Astrocyte (in vitro differentiated cells and primary cell): ENCODE data around the gene CCDC85B. TPM values are rescaled to one million over a fixed set of nuclear protein-coding genes. Genes with fewer than 3 reads are reported as not detected.
A peak's percentile ranks its signal among the peaks of the same experiment; 100 is the strongest.

Source experiments
- DNase-seq: peaks from one replicate; pipeline ENCODE4 v3.0.0-alpha.2; 2010; ENCODE audit warnings: low read depth
- FAIRE-seq: peaks from 2 replicates; lab custom pipeline; 2011; peaks lifted over from hg19 to GRCh38; lab: Jason Lieb, UNC
- H2AFZ ChIP-seq: 2 replicates; pipeline ENCODE4 v1.6.0; 2012; ENCODE audit warnings: low read depth, low read length, inconsistent platforms
- H3K27ac ChIP-seq: 2 replicates; pipeline ENCODE4 v1.5.1; 2011; ENCODE audit warnings: low read depth, low read length, inconsistent platforms
- H3K27me3 ChIP-seq: 2 replicates; pipeline ENCODE4 v1.6.0; 2011; ENCODE audit warnings: low read length, inconsistent platforms; ENCODE audit not compliant: insufficient read depth
- H3K36me3 ChIP-seq: 2 replicates; pipeline ENCODE4 v1.5.1; 2011; ENCODE audit warnings: low read length, inconsistent platforms; ENCODE audit not compliant: insufficient read depth
- H3K4me1 ChIP-seq: 2 replicates; pipeline ENCODE4 v1.5.1; 2011; ENCODE audit warnings: low read length, inconsistent platforms; ENCODE audit not compliant: insufficient read depth
- H3K4me2 ChIP-seq: 2 replicates; pipeline ENCODE4 v1.6.0; 2012; ENCODE audit warnings: low read length, inconsistent platforms
- H3K4me3 ChIP-seq: 2 replicates; pipeline ENCODE4 v1.5.1; 2011; ENCODE audit warnings: low read depth, mild to moderate bottlenecking, low read length, inconsistent platforms; ENCODE audit not compliant: insufficient read depth
- H3K79me2 ChIP-seq: 2 replicates; pipeline ENCODE4 v1.6.0; 2012; ENCODE audit warnings: mild to moderate bottlenecking, low read length, inconsistent platforms; ENCODE audit not compliant: insufficient read depth
- H3K9ac ChIP-seq: 2 replicates; pipeline ENCODE4 v1.6.0; 2012; ENCODE audit warnings: mild to moderate bottlenecking, low read length, inconsistent platforms
- H3K9me3 ChIP-seq: 2 replicates; pipeline ENCODE4 v1.5.1; 2012; ENCODE audit warnings: low read depth, mild to moderate bottlenecking, low read length, inconsistent platforms; ENCODE audit not compliant: insufficient read depth
- H4K20me1 ChIP-seq: 2 replicates; pipeline ENCODE4 v1.6.0; 2012; ENCODE audit warnings: low read length, inconsistent platforms; ENCODE audit not compliant: insufficient read depth
- H3K27ac Mint-ChIP-seq: one replicate; pipeline ENCODE4 v1.8.0; 2021; ENCODE audit warnings: mild to moderate bottlenecking, mixed read lengths; ENCODE audit not compliant: unreplicated experiment
- H3K27me3 Mint-ChIP-seq: one replicate; pipeline ENCODE4 v1.8.0; 2021; ENCODE audit warnings: low read depth, mixed read lengths; ENCODE audit not compliant: unreplicated experiment
- H3K36me3 Mint-ChIP-seq: one replicate; pipeline ENCODE4 v1.8.0; 2021; ENCODE audit warnings: low read depth, mixed read lengths; ENCODE audit not compliant: unreplicated experiment
- H3K4me1 Mint-ChIP-seq: one replicate; pipeline ENCODE4 v1.8.0; 2021; ENCODE audit warnings: low read depth, mixed read lengths; ENCODE audit not compliant: unreplicated experiment
- H3K4me3 Mint-ChIP-seq: one replicate; pipeline ENCODE4 v1.8.0; 2021; ENCODE audit warnings: mild to moderate bottlenecking, moderate library complexity, mixed read lengths; ENCODE audit not compliant: unreplicated experiment
- H3K9me3 Mint-ChIP-seq: one replicate; pipeline ENCODE4 v1.8.0; 2021; ENCODE audit warnings: mild to moderate bottlenecking, mixed read lengths; ENCODE audit not compliant: unreplicated experiment
- EZH2 ChIP-seq: IDR thresholded peaks from 2 replicates; pipeline ENCODE4 v1.6.1; 2012; ENCODE audit warnings: mild to moderate bottlenecking, low read length, inconsistent platforms; ENCODE audit not compliant: insufficient read depth
- total RNA-seq: library from RNA; stranded (reverse); gene quantifications from 2 replicates; pipeline ENCODE4 v1.2.1, GENCODE V29; 2021
- TF ChIP-seq, protein P1 (sequence below): IDR thresholded peaks from 2 replicates; pipeline ENCODE4 v1.5.1; 2011; ENCODE audit warnings: low read depth, mild to moderate bottlenecking, inconsistent platforms, low read length, moderate library complexity; ENCODE audit not compliant: insufficient read depth

Gene CCDC85B
- total RNA-seq, 1 donor from 2014 or later = 31.4 TPM

DNA sequence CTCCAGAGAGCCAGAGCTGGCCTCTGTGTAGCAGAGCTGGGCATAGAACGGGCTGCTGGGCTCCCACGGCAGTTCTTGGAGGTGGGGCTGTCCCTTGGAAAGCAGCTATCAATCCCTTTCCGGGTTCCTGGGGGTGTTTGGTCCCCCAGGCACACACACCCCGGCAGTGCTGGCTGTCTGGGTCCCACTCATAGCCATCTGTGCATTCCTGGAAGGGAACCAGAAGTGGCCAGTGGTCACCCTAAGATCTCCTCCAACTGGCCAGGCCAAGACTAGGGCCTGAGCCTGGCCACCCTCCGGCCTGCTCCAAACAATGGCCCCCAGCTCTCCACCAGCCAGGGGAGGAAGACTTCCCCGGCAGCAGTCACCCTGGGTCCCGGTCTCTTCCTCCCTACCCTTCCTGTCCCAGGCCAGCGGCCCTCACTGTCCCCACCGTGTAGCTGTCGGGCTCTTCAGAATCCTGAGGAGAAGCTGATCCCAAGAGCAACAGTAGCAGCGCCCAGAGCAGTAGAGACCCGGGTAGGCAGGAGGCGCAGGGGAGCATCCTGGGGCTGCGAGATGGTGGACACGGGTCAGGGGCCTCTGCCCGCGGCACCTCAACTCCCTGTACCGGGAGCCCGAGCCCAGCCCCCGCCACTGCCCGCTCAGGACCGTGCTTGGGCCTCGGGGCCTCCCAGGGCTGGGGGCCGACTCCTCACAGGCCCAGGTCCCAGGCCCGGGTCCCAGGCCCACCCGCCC is 18.5 kb upstream of the CCDC85B start:
- Histone ChIP-seq H3K4me2 (peak overlapping the region; percentile 100), H3K79me2 (peaks cover 47% of the 10 kb centered on the region), H2AFZ (no peak overlapping the region), H3K4me1 (peaks cover 33% of the 10 kb centered on the region), H3K9ac (peak overlapping the region; percentile 92), H3K27ac (peak overlapping the region; percentile 46), H3K36me3 (peaks cover 9% of the 10 kb centered on the region), H3K4me3 (peak overlapping the region; percentile 68), H3K9me3 (no peaks in the 10 kb centered on the region), H3K27me3 (no peaks in the 10 kb centered on the region), H4K20me1 (peaks cover 48% of the 10 kb centered on the region)
- Mint-ChIP-seq H3K36me3 (peaks cover 7% of the 10 kb centered on the region), H3K27ac (peak overlapping the region; percentile 80), H3K4me3 (peak overlapping the region; percentile 80), H3K27me3 (no peaks in the 10 kb centered on the region), H3K9me3 (no peaks in the 10 kb centered on the region), H3K4me1 (peaks cover 14% of the 10 kb centered on the region)
- TF ChIP-seq, protein P1, sequence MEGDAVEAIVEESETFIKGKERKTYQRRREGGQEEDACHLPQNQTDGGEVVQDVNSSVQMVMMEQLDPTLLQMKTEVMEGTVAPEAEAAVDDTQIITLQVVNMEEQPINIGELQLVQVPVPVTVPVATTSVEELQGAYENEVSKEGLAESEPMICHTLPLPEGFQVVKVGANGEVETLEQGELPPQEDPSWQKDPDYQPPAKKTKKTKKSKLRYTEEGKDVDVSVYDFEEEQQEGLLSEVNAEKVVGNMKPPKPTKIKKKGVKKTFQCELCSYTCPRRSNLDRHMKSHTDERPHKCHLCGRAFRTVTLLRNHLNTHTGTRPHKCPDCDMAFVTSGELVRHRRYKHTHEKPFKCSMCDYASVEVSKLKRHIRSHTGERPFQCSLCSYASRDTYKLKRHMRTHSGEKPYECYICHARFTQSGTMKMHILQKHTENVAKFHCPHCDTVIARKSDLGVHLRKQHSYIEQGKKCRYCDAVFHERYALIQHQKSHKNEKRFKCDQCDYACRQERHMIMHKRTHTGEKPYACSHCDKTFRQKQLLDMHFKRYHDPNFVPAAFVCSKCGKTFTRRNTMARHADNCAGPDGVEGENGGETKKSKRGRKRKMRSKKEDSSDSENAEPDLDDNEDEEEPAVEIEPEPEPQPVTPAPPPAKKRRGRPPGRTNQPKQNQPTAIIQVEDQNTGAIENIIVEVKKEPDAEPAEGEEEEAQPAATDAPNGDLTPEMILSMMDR = no peak
- no peak for TF ChIP-seq EZH2
- DNase-seq = no peak
- FAIRE-seq = no peak

DNA sequence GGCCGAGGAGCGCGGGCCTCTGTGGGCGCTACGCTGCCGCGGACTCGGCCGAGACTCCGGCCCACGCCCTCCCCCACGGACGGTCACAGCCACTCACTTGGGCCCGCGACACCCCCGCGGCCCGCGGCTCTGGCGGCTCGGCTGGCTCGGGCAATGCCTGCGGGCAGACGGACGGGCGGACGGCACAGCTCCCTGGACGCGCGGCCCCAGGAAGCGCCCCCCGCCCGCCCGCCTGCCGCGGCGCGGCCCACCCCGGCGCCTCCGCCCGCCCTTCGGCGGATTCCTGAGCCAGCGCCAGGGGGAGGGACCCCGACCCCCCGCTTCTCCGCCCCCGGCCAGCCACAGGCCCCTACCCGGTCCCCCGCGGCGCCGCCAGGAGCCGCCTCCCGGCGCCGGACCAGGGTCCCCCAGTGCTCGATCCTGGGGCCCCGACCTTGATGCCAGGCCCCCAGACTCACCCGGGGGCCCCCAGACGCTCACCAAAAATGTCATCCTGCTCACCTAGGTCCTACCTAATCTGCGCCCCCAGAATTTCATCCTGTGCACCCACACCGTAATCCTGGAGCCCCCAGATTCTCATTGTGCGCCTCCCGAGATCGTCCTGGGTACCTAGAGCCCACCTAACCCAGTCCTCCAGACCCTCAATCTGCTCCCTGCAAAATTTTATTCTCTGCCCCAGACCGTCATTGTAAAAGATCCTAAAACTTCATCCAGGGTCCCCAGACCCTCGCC is 17.7 kb upstream of the CCDC85B start, which contains the start of gene EFEMP2:
Gene EFEMP2, minus strand, starts transcription at position 215 of the 732 bp plus-strand sequence. CDS start 446 bp downstream, outside the sequence.
- Mint-ChIP-seq H3K27me3 (no peaks in the 10 kb centered on the region), H3K4me1 (peaks cover 12% of the 10 kb centered on the region), H3K4me3 (peak within 1 kb of the TSS; percentile 91), H3K9me3 (no peaks in the 10 kb centered on the region), H3K27ac (peak within 1 kb of the TSS; percentile 93), H3K36me3 (peaks cover 3% of the 10 kb centered on the region)
- Histone ChIP-seq H3K9me3 (no peaks in the 10 kb centered on the region), H2AFZ (peak within 1 kb of the TSS; percentile 78), H3K4me1 (peaks cover 31% of the 10 kb centered on the region), H3K4me3 (peak within 1 kb of the TSS; percentile 80), H3K27ac (peak within 1 kb of the TSS; percentile 69), H4K20me1 (peaks cover 40% of the 10 kb centered on the region), H3K27me3 (no peaks in the 10 kb centered on the region), H3K4me2 (peak within 1 kb of the TSS; percentile 100), H3K36me3 (peaks cover 9% of the 10 kb centered on the region), H3K9ac (peak within 1 kb of the TSS; percentile 92), H3K79me2 (peaks cover 47% of the 10 kb centered on the region)
- FAIRE-seq (no peak), DNase-seq (no peak)
- no peak for TF ChIP-seq EZH2
- TF ChIP-seq, protein P1 = no peak
